Activated B cell treated with CpG ODN at 0.5 μM for 24 hours (primary cell): ENCODE data around the gene SLC6A8. TPM values are rescaled to one million over a fixed set of nuclear protein-coding genes. Genes with fewer than 3 reads are reported as not detected.
"Not testable (repeated sequence)": the region's sequence is repeated elsewhere in the genome, so short reads cannot be mapped to it uniquely, and the experiment has no call there.

Experiments used
- ATAC-seq: fragments of 200-7000 bp; cut with Tn5 transposase; one replicate; pipeline ENCODE4 v1.10.0; 2021; ENCODE audit warnings: low read depth, mild to moderate bottlenecking, moderate library complexity
- CTCF ChIA-PET: fragments of 350-600 bp; sonication (Branson Sonifier 250); formaldehyde crosslinking; loops from one replicate; lab custom pipeline; 2021; ENCODE audit warnings: antibody characterized with exemption; lab: Charles Lee
- POLR2A ChIA-PET: fragments of 350-600 bp; sonication (Branson Sonifier 250); formaldehyde crosslinking; loops from one replicate; lab custom pipeline; 2021; ENCODE audit warnings: antibody characterized with exemption; lab: Charles Lee
- DNase-seq: peaks from one replicate; pipeline ENCODE4 v3.0.0; 2022
- H3K27ac Mint-ChIP-seq: one replicate; pipeline ENCODE4 v1.8.0; 2020; ENCODE audit warnings: mixed read lengths
- H3K27me3 Mint-ChIP-seq: one replicate; pipeline ENCODE4 v1.8.0; 2021; ENCODE audit warnings: mixed read lengths
- H3K36me3 Mint-ChIP-seq: one replicate; pipeline ENCODE4 v1.8.0; 2021; ENCODE audit warnings: low read depth, mixed read lengths
- H3K4me1 Mint-ChIP-seq: one replicate; pipeline ENCODE4 v1.8.0; 2021; ENCODE audit warnings: mixed read lengths
- H3K4me3 Mint-ChIP-seq: one replicate; pipeline ENCODE4 v1.8.0; 2020; ENCODE audit warnings: mild to moderate bottlenecking, mixed read lengths
- H3K9me3 Mint-ChIP-seq: one replicate; pipeline ENCODE4 v1.8.0; 2020; ENCODE audit warnings: mixed read lengths
- CTCF ChIP-seq: fragments of 200-600 bp; IDR thresholded peaks from one replicate; pipeline ENCODE4 v1.8.0; 2022; ENCODE audit warnings: antibody characterized with exemption, mild to moderate bottlenecking
- intact Hi-C: fragments of 100-400 bp; cut with micrococcal nuclease; formaldehyde crosslinking; loops from one replicate; pipeline ENCODE4 v1.15.1; 2024
- total RNA-seq: library from RNA; stranded (reverse); gene quantifications from 2 replicates; pipeline ENCODE4 v1.2.3, GENCODE V29; 2022

The SLC6A8 gene
- total RNA-seq, 1 donor from 2014 or later = 1.2 TPM

- H3K36me3 Mint-ChIP-seq = peaks cover 54% of the 10 kb centered on the region
- POLR2A ChIA-PET = no interaction called here
- intact Hi-C loops = no loop called here
- no peaks in the 10 kb centered on the region for H3K9me3 Mint-ChIP-seq
- H3K4me1 Mint-ChIP-seq = no peaks in the 10 kb centered on the region
- CTCF ChIA-PET = no interaction called here
- no peak for TF ChIP-seq CTCF
- H3K27ac Mint-ChIP-seq = no peak overlapping the region
- DNase-seq (no peak), ATAC-seq (no peak)
- no peaks in the 10 kb centered on the region for H3K27me3 Mint-ChIP-seq
- H3K4me3 Mint-ChIP-seq = no peak overlapping the region
Observed at GRCh38 chrX:153701706-153702105, 14.0 kb downstream of the SLC6A8 start.

- no peak for DNase-seq
- TF ChIP-seq CTCF = no peak
- intact Hi-C loops = no loop called here
- Mint-ChIP-seq H3K36me3 (peaks cover 52% of the 10 kb centered on the region), H3K4me3 (no peak overlapping the region), H3K27me3 (no peaks in the 10 kb centered on the region), H3K27ac (no peak overlapping the region), H3K9me3 (no peaks in the 10 kb centered on the region), H3K4me1 (no peaks in the 10 kb centered on the region)
- no peak for ATAC-seq
- ChIA-PET POLR2A (no interaction called here), CTCF (no interaction called here)
Observed at GRCh38 chrX:153702336-153703035, 14.8 kb downstream of the SLC6A8 start.

GRCh38 chrX:153703036-153703370 lies 15.3 kb downstream of the SLC6A8 start:
- Mint-ChIP-seq H3K4me1 (no peaks in the 10 kb centered on the region), H3K27ac (no peak overlapping the region), H3K4me3 (no peak overlapping the region), H3K9me3 (no peaks in the 10 kb centered on the region), H3K36me3 (peaks cover 48% of the 10 kb centered on the region), H3K27me3 (no peaks in the 10 kb centered on the region)
- ChIA-PET CTCF (no interaction called here), POLR2A (no interaction called here)
- intact Hi-C loops = no loop called here
- no peak for DNase-seq
- ATAC-seq = no peak
- TF ChIP-seq CTCF = no peak

- ChIA-PET CTCF (interaction anchor here (1.3 kb wide), 1 partner anchor 17 kb away, joined by 3 read pairs; the partner anchor contains the start of gene SLC6A8), POLR2A (no interaction called here)
- no peaks in the 10 kb centered on the region for H3K27me3 Mint-ChIP-seq
- H3K27ac Mint-ChIP-seq = no peak overlapping the region
- ATAC-seq (no peak), DNase-seq (no peak)
- H3K4me3 Mint-ChIP-seq = no peak overlapping the region
- no peak for TF ChIP-seq CTCF
- peaks cover 43% of the 10 kb centered on the region for H3K36me3 Mint-ChIP-seq
- H3K9me3 Mint-ChIP-seq = no peaks in the 10 kb centered on the region
- intact Hi-C loops = no loop called here
- no peaks in the 10 kb centered on the region for H3K4me1 Mint-ChIP-seq
Observed at GRCh38 chrX:153704021-153704526, 16.3 kb downstream of the SLC6A8 start.

- H3K27ac Mint-ChIP-seq, H3K4me3 Mint-ChIP-seq, ATAC-seq, H3K4me1 Mint-ChIP-seq, H3K27me3 Mint-ChIP-seq, intact Hi-C loops, DNase-seq, H3K9me3 Mint-ChIP-seq, POLR2A ChIA-PET: not testable (repeated sequence)
- CTCF ChIA-PET = interaction anchor here (1.3 kb wide), 1 partner anchor 18 kb away, joined by 3 read pairs; the partner anchor contains the start of gene SLC6A8
- H3K36me3 Mint-ChIP-seq = peaks cover 46% of the 10 kb centered on the region
Observed at GRCh38 chrX:153704631-153705402, 17.1 kb downstream of the SLC6A8 start.

- H3K4me1 Mint-ChIP-seq, H3K27ac Mint-ChIP-seq, H3K9me3 Mint-ChIP-seq, intact Hi-C loops, DNase-seq, POLR2A ChIA-PET, H3K27me3 Mint-ChIP-seq, ATAC-seq, H3K4me3 Mint-ChIP-seq: not testable (repeated sequence)
- CTCF ChIA-PET = interaction anchor here (1.3 kb wide), 1 partner anchor 18 kb away, joined by 3 read pairs; the partner anchor contains the start of gene SLC6A8
- peaks cover 49% of the 10 kb centered on the region for H3K36me3 Mint-ChIP-seq
Observed at GRCh38 chrX:153705403-153706060, 17.8 kb downstream of the SLC6A8 start.
